GM13977 (cell line): ENCODE data around the gene CACNA2D3.

Experiments used
- DNase-seq: peaks from one replicate; pipeline ENCODE4 v3.0.0; 2012; ENCODE audit warnings: low spot score
- CTCF ChIP-seq: IDR thresholded peaks from 2 replicates; pipeline ENCODE4 v1.5.1; 2012; ENCODE audit warnings: mild to moderate bottlenecking, control low read depth; ENCODE audit not compliant: insufficient read depth; ENCODE audit errors: extremely low read depth, missing control alignments
- in situ Hi-C: fragments of 300-500 bp; cut with MboI; formaldehyde crosslinking; loops from one replicate; pipeline ENCODE4 v1.12.0; 2022; ENCODE audit warnings: low sequenced_read_pairs, low pct_unique_long_range_greater_than_20kb, mixed read lengths, inconsistent platforms; ENCODE audit not compliant: unreplicated experiment

CACNA2D3 gene

GRCh38 chr3:54862526-54862925 lies 740.2 kb downstream of the CACNA2D3 start:
- TF ChIP-seq CTCF: no peak
- in situ Hi-C loops: no loop called here
- no peak for DNase-seq

- in situ Hi-C loops: no loop called here
- TF ChIP-seq CTCF: no peak
- DNase-seq: no peak
Measured at GRCh38 chr3:54863366-54863765, 741.0 kb downstream of the CACNA2D3 start.

GRCh38 chr3:54863786-54864185 lies 741.4 kb downstream of the CACNA2D3 start:
- no peak for TF ChIP-seq CTCF
- in situ Hi-C loops: no loop called here
- no peak for DNase-seq

- TF ChIP-seq CTCF: no peak
- in situ Hi-C loops: no loop called here
- no peak for DNase-seq
Measured at GRCh38 chr3:54865316-54865715, 743.0 kb downstream of the CACNA2D3 start.

GRCh38 chr3:54866251-54866650 lies 743.9 kb downstream of the CACNA2D3 start:
- no peak for DNase-seq
- no peak for TF ChIP-seq CTCF
- in situ Hi-C loops: no loop called here

- in situ Hi-C loops: no loop called here
- DNase-seq: no peak
- no peak for TF ChIP-seq CTCF
Measured at GRCh38 chr3:54870423-54870822, 748.1 kb downstream of the CACNA2D3 start.

GRCh38 chr3:54871867-54872266 lies 749.5 kb downstream of the CACNA2D3 start:
- in situ Hi-C loops: no loop called here
- no peak for DNase-seq
- TF ChIP-seq CTCF: no peak
